HEK293 (cell line): ENCODE measurements around the gene ZBP1.

ENCODE experiments used
- CTCF ChIA-PET: fragments of 350-600 bp; formaldehyde crosslinking; extraction: SDS; loops from one replicate; lab custom pipeline; 2021; ENCODE audit warnings: antibody characterized with exemption; lab: Yijun Ruan, JAX
- POLR2A ChIA-PET: fragments of 300-600 bp; formaldehyde crosslinking; extraction: SDS; loops from one replicate; lab custom pipeline; 2020; ENCODE audit warnings: antibody characterized with exemption, inconsistent platforms; lab: Yijun Ruan, JAX
- H3K27ac ChIP-seq: fragments of 200-500 bp; sonication (Bioruptor generic); 2 replicates; pipeline ENCODE4 v1.5.1; 2014; ENCODE audit warnings: low read depth, low read length, control low read depth, inconsistent platforms; ENCODE audit errors: extremely low read depth
- H3K36me3 ChIP-seq, 2 experiments: fragments of 200-500 bp in 1 of 2; sonication (Bioruptor generic) in 1 of 2; 1 replicate in 1 of 2; 2 replicates in 1 of 2; pipeline ENCODE4 v1.5.1; 2014 to 2017; ENCODE audit warnings: inconsistent platforms in 2 of 2, low read length in 2 of 2; ENCODE audit not compliant: control insufficient read depth in 2 of 2, insufficient read depth in 1 of 2
- H3K4me1 ChIP-seq: fragments of 200-500 bp; sonication (Bioruptor generic); 2 replicates; pipeline ENCODE4 v1.5.1; 2014; ENCODE audit warnings: mild to moderate bottlenecking, low read length, inconsistent platforms; ENCODE audit not compliant: control insufficient read depth, insufficient read depth
- H3K4me3 ChIP-seq: 2 replicates; pipeline ENCODE4 v1.5.1; 2011; ENCODE audit warnings: low read depth, mild to moderate bottlenecking, control low read depth, low read length, moderate library complexity
- H3K9me3 ChIP-seq: fragments of 200-500 bp; sonication (Bioruptor generic); 2 replicates; pipeline ENCODE4 v1.5.1; 2014; ENCODE audit warnings: low read depth, low read length, inconsistent platforms; ENCODE audit not compliant: control insufficient read depth, insufficient read depth
- GFI1B ChIP-seq: fragments of 450-650 bp; formaldehyde crosslinking; IDR thresholded peaks from 2 replicates; pipeline ENCODE4 v1.5.1; 2016; ENCODE audit warnings: missing biosample characterization, missing genetic modification characterization
- GLI2 ChIP-seq: fragments of 450-650 bp; formaldehyde crosslinking; IDR thresholded peaks from 2 replicates; pipeline ENCODE4; 2017; ENCODE audit warnings: missing biosample characterization, missing genetic modification characterization, low read depth, borderline replicate concordance
- IKZF3 ChIP-seq: fragments of 450-650 bp; IDR thresholded peaks from 2 replicates; pipeline ENCODE4 v1.5.0; 2018; ENCODE audit warnings: missing biosample characterization, mild to moderate bottlenecking, missing genetic modification characterization, moderate library complexity
- KLF17 ChIP-seq: fragments of 450-650 bp; formaldehyde crosslinking; IDR thresholded peaks from 2 replicates; pipeline ENCODE4 v1.5.1; 2016; ENCODE audit warnings: missing biosample characterization, missing genetic modification characterization
- KLF9 ChIP-seq: fragments of 450-650 bp; formaldehyde crosslinking; IDR thresholded peaks from 2 replicates; pipeline ENCODE4 v1.5.1; 2016; ENCODE audit warnings: missing biosample characterization, missing genetic modification characterization, low read depth
- OSR2 ChIP-seq: fragments of 450-650 bp; formaldehyde crosslinking; IDR thresholded peaks from 2 replicates; pipeline ENCODE4 v1.5.1; 2016; ENCODE audit warnings: missing biosample characterization, missing genetic modification characterization
- PRDM4 ChIP-seq: fragments of 450-650 bp; formaldehyde crosslinking; IDR thresholded peaks from 2 replicates; pipeline ENCODE4 v1.5.1; 2017; ENCODE audit warnings: missing biosample characterization, missing genetic modification characterization
- PRDM6 ChIP-seq: fragments of 450-650 bp; formaldehyde crosslinking; IDR thresholded peaks from 2 replicates; pipeline ENCODE4 v1.5.1; 2017; ENCODE audit warnings: missing biosample characterization, missing genetic modification characterization
- ZBTB21 ChIP-seq: fragments of 450-650 bp; formaldehyde crosslinking; IDR thresholded peaks from 2 replicates; pipeline ENCODE4 v1.5.1; 2017; ENCODE audit warnings: missing biosample characterization, missing genetic modification characterization
- ZBTB26 ChIP-seq: fragments of 450-650 bp; formaldehyde crosslinking; optimal IDR thresholded peaks from 2 replicates; pipeline ENCODE3; 2016; ENCODE audit warnings: missing biosample characterization, mild to moderate bottlenecking, missing genetic modification characterization
- ZBTB48 ChIP-seq: fragments of 450-650 bp; formaldehyde crosslinking; IDR thresholded peaks from 2 replicates; pipeline ENCODE4 v1.5.1; 2016; ENCODE audit warnings: missing biosample characterization, missing genetic modification characterization
- ZBTB8A ChIP-seq: fragments of 450-650 bp; formaldehyde crosslinking; IDR thresholded peaks from 2 replicates; pipeline ENCODE4 v1.5.1; 2016; ENCODE audit warnings: missing biosample characterization, missing genetic modification characterization
- ZNF133 ChIP-seq: fragments of 450-650 bp; formaldehyde crosslinking; IDR thresholded peaks from 2 replicates; pipeline ENCODE4 v1.5.1; 2016; ENCODE audit warnings: missing biosample characterization, missing genetic modification characterization
- ZNF138 ChIP-seq: fragments of 450-650 bp; formaldehyde crosslinking; IDR thresholded peaks from 2 replicates; pipeline ENCODE4 v1.5.1; 2016; ENCODE audit warnings: missing biosample characterization, missing genetic modification characterization, borderline replicate concordance
- ZNF223 ChIP-seq: fragments of 450-650 bp; formaldehyde crosslinking; IDR thresholded peaks from 2 replicates; pipeline ENCODE4 v1.5.1; 2016; ENCODE audit warnings: missing biosample characterization, missing genetic modification characterization
- ZNF274 ChIP-seq, 2 experiments: fragments of 200-500 bp in 1 of 2; fragments of 450-650 bp in 1 of 2; sonication (Bioruptor generic) in 1 of 2; formaldehyde crosslinking in 1 of 2; IDR thresholded peaks; 2 replicates each; pipeline versions ENCODE4 v1.5.1 to v1.6.1; 2014 to 2016; ENCODE audit warnings: borderline replicate concordance in 1 of 2, inconsistent platforms in 1 of 2, low read length in 1 of 2, missing biosample characterization in 1 of 2, missing genetic modification characterization in 1 of 2
- ZNF366 ChIP-seq: fragments of 450-650 bp; formaldehyde crosslinking; conservative IDR thresholded peaks from 2 replicates; pipeline ENCODE4 v1.5.1; 2016; ENCODE audit warnings: missing biosample characterization, missing genetic modification characterization
- ZNF37A ChIP-seq: fragments of 450-650 bp; IDR thresholded peaks from 2 replicates; pipeline ENCODE4 v1.5.1; 2018; ENCODE audit warnings: missing biosample characterization, missing genetic modification characterization
- ZNF404 ChIP-seq: fragments of 450-650 bp; formaldehyde crosslinking; IDR thresholded peaks from 2 replicates; pipeline ENCODE4 v1.5.1; 2017; ENCODE audit warnings: missing biosample characterization, missing genetic modification characterization
- ZNF555 ChIP-seq: fragments of 450-650 bp; formaldehyde crosslinking; conservative IDR thresholded peaks from 2 replicates; pipeline ENCODE4 v1.5.1; 2017; ENCODE audit warnings: missing biosample characterization, mild to moderate bottlenecking, missing genetic modification characterization, inconsistent platforms
- ZNF596 ChIP-seq: fragments of 450-650 bp; IDR thresholded peaks from 2 replicates; pipeline ENCODE4 v1.5.0; 2018; ENCODE audit warnings: missing biosample characterization, mild to moderate bottlenecking, missing genetic modification characterization, moderate library complexity
- ZNF776 ChIP-seq: fragments of 450-650 bp; formaldehyde crosslinking; IDR thresholded peaks from 2 replicates; pipeline ENCODE4 v1.5.0; 2017; ENCODE audit warnings: missing biosample characterization, missing genetic modification characterization, borderline replicate concordance
- ZNF792 ChIP-seq: fragments of 450-650 bp; formaldehyde crosslinking; IDR thresholded peaks from 2 replicates; pipeline ENCODE4 v1.5.1; 2016; ENCODE audit warnings: missing biosample characterization, missing genetic modification characterization
- ZSCAN18 ChIP-seq: fragments of 450-650 bp; formaldehyde crosslinking; IDR thresholded peaks from 2 replicates; pipeline ENCODE4 v1.5.1; 2016; ENCODE audit warnings: missing biosample characterization, missing genetic modification characterization

Gene ZBP1

GRCh38 chr20:57570145-57570850, 49.9 kb downstream of the ZBP1 start:
- H3K4me3 ChIP-seq, result no peak overlapping the region
- no peak overlapping the region for H3K27ac ChIP-seq
- H3K4me1 ChIP-seq, result no peaks in the 10 kb centered on the region
- TF ChIP-seq PRDM4 (tag by site-specific recombination), result no peak
- TF ChIP-seq ZNF366, result no peak
- no peak for TF ChIP-seq PRDM6 (tag by site-specific recombination)
- TF ChIP-seq ZNF404, result no peak
- TF ChIP-seq ZNF138 (tag by site-specific recombination), result no peak
- no peak for TF ChIP-seq KLF17 (tag by site-specific recombination)
- no peak for TF ChIP-seq ZNF596 (tag by site-specific recombination)
- no peak for TF ChIP-seq ZNF133 (tag by site-specific recombination)
- TF ChIP-seq ZNF37A (tag by site-specific recombination), result no peak
- TF ChIP-seq ZNF274 (IDR thresholded peaks at IDR 0.05; ENCODE audit: low read length), result no peak
- TF ChIP-seq ZNF274 (tag by site-specific recombination; IDR thresholded peaks at IDR 0.05; ENCODE audit: borderline replicate concordance), result no peak
- no peak for TF ChIP-seq IKZF3 (tag by site-specific recombination)
- no peak for TF ChIP-seq OSR2 (tag by site-specific recombination)
- TF ChIP-seq GLI2 (tag by site-specific recombination), result no peak
- TF ChIP-seq ZBTB48 (tag by site-specific recombination), result no peak
- TF ChIP-seq, all 188 proteins: peak for 0
- ChIA-PET CTCF (interaction anchor here (0.7 to 4.5 kb wide), 5 partner anchors 9 to 589 kb away, joined by 3 to 33 read pairs (median 3); no protein-coding TSS in a partner anchor), POLR2A (no interaction called here)
- Histone ChIP-seq H3K9me3 (no peaks in the 10 kb centered on the region), H3K36me3 (peaks cover 0 to 2% of the 10 kb centered on the region in 2 experiments; a peak in 1 of 3 replicates)

GRCh38 chr20:57568960-57569359, 51.3 kb downstream of the ZBP1 start:
- H3K9me3 ChIP-seq, result no peaks in the 10 kb centered on the region
- H3K4me3 ChIP-seq, result no peak overlapping the region
- H3K4me1 ChIP-seq, result no peaks in the 10 kb centered on the region
- H3K27ac ChIP-seq, result no peak overlapping the region
- ChIA-PET CTCF (interaction anchor here (1.0 to 1.7 kb wide), 3 partner anchors 18 to 54 kb away, joined by 3 to 4 read pairs (median 3); no protein-coding TSS in a partner anchor), POLR2A (no interaction called here)
- peaks cover 0 to 10% of the 10 kb centered on the region in 2 experiments; a peak in 1 of 3 replicates for H3K36me3 ChIP-seq
- no peak for TF ChIP-seq ZNF776
- no peak for TF ChIP-seq ZNF223
- TF ChIP-seq ZBTB26 (tag by site-specific recombination), result no peak
- TF ChIP-seq ZSCAN18 (tag by site-specific recombination), result no peak
- TF ChIP-seq GLI2 (tag by site-specific recombination), result no peak
- no peak for TF ChIP-seq ZBTB21
- TF ChIP-seq ZNF792 (tag by site-specific recombination), result no peak
- no peak for TF ChIP-seq ZNF555 (tag by site-specific recombination)
- no peak for TF ChIP-seq ZNF37A (tag by site-specific recombination)
- TF ChIP-seq KLF9 (tag by site-specific recombination), result no peak
- TF ChIP-seq GFI1B, result no peak
- no peak for TF ChIP-seq ZBTB8A (tag by site-specific recombination)
- TF ChIP-seq IKZF3 (tag by site-specific recombination), result no peak
